Transverse colon (tissue), 4 donors: ENCODE results near the gene LDB2. TPM values are rescaled to one million over a fixed set of nuclear protein-coding genes. Genes with fewer than 3 reads are reported as not detected.

ENCODE experiments used
- DNase-seq: peaks from one replicate; pipeline ENCODE4 v3.0.0-alpha.2; 2019
- H3K27ac ChIP-seq, 4 donors: fragments of 200-600 bp; sonication (generic); 2 replicates each; pipeline ENCODE4 v1.5.1; 2016 to 2018; ENCODE audit warnings: inconsistent platforms in 4 of 4
- H3K27me3 ChIP-seq: fragments of 200-600 bp; sonication (generic); 2 replicates; pipeline ENCODE4 v1.5.1; 2017; ENCODE audit warnings: inconsistent platforms
- H3K36me3 ChIP-seq, 4 donors: fragments of 200-600 bp; sonication (generic); 2 replicates each; pipeline ENCODE4 v1.5.1; 2017 to 2019; ENCODE audit warnings: inconsistent platforms in 4 of 4
- H3K4me1 ChIP-seq, 4 donors: fragments of 200-600 bp; sonication (generic); 2 replicates each; pipeline ENCODE4 v1.5.1; 2017 to 2020; ENCODE audit warnings: inconsistent platforms in 4 of 4
- H3K4me3 ChIP-seq, 4 donors: fragments of 200-600 bp; sonication (generic); 1 replicate in 1 of 4; 2 replicates in 3 of 4; pipeline versions ENCODE4 v1.5.1 to v1.6.1; 2017 to 2019; ENCODE audit warnings: inconsistent platforms in 4 of 4
- H3K9me3 ChIP-seq, 2 donors: fragments of 200-600 bp; sonication (generic); 2 replicates each; pipeline ENCODE4 v1.5.1; 2017 to 2019; ENCODE audit warnings: inconsistent platforms in 2 of 2
- EP300 ChIP-seq: sonication (generic); formaldehyde crosslinking; IDR thresholded peaks from one replicate; pipeline ENCODE4 v1.6.1; 2017; ENCODE audit warnings: antibody characterized with exemption, low read depth
- POLR2A ChIP-seq: fragments of 450-650 bp; IDR thresholded peaks from one replicate; pipeline ENCODE4 v1.6.1; 2016; ENCODE audit warnings: antibody characterized with exemption, mild to moderate bottlenecking, moderate library complexity
- POLR2AphosphoS5 ChIP-seq, 3 donors: sonication (generic); formaldehyde crosslinking; IDR thresholded peaks; one replicate each; pipeline ENCODE4 v1.6.1; 2016; ENCODE audit warnings: antibody characterized with exemption in 3 of 3
- WGBS, 2 donors: methylation state at CpG; one replicate each; pipeline ENCODE4 v1.1.5; 2018; ENCODE audit warnings: low coverage in 1 of 2; 5-methylcytosine and 5-hydroxymethylcytosine counted together
- in situ Hi-C, 4 donors: fragments of 200-750 bp; cut with MboI; loops; one replicate each; pipeline versions ENCODE4 v1.15.0 to v1.15.1; 2017; ENCODE audit warnings: low sequenced_read_pairs in 3 of 4, low pct_ligation_motif_present in 1 of 4, low pct_unique_long_range_greater_than_20kb in 1 of 4
- intact Hi-C: fragments of 100-400 bp; cut with DNase I; formaldehyde crosslinking; loops from one replicate; pipeline ENCODE4 v1.15.1; 2023; ENCODE audit warnings: low total_unique reads
- total RNA-seq, 4 donors: library from RNA; depleted of rRNA; stranded (reverse); fragments of >200 nt; gene quantifications; one replicate each; pipeline ENCODE4 v1.1.0, GENCODE V29; 2016
- TF ChIP-seq, protein P1 (sequence below), 5 experiments: fragments of 200-600 bp in 3 of 5; fragments of 450-650 bp in 2 of 5; sonication (generic) in 3 of 5; IDR thresholded peaks; 1 replicate in 2 of 5; 2 replicates in 3 of 5; pipeline ENCODE4 v1.5.1; 2016 to 2017; ENCODE audit warnings: antibody characterized with exemption in 5 of 5, inconsistent platforms in 3 of 5, mild to moderate bottlenecking in 2 of 5, moderate library complexity in 1 of 5

LDB2 gene
- total RNA-seq, 4 donors from 2014 or later = 7.0 to 46.6 (median 8.9) TPM

DNA sequence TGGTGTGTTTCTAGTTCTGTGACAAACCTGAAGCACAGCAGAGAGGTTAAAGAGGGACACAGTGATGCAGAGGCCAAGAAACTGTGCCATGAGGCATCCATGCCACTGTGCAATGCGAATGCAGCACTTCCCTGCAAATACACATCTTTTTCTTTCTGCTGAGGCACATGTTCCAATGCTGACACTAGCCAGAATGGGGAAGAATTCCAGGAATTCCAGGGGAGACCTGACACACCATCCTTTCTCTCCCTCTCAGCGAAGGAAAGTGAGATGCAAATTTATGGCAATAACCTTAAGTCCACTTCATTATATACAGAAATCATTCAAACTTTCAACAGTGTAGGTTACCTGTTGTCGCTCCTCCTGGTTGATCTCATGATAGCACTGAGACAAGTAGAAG is 204.8 kb downstream of the LDB2 start:
- Histone ChIP-seq H3K9me3 (no peaks in the 10 kb centered on the region), H3K36me3 (no peaks in the 10 kb centered on the region), H3K27ac (no peak overlapping the region), H3K4me1 (peaks cover 0 to 10% (median 4%) of the 10 kb centered on the region in 4 donors), H3K4me3 (no peak overlapping the region), H3K27me3 (no peaks in the 10 kb centered on the region)
- intact Hi-C loops (no loop called here), in situ Hi-C loops (no loop called here)
- TF ChIP-seq EP300 = no peak
- no peak for TF ChIP-seq POLR2A
- TF ChIP-seq, protein P1, sequence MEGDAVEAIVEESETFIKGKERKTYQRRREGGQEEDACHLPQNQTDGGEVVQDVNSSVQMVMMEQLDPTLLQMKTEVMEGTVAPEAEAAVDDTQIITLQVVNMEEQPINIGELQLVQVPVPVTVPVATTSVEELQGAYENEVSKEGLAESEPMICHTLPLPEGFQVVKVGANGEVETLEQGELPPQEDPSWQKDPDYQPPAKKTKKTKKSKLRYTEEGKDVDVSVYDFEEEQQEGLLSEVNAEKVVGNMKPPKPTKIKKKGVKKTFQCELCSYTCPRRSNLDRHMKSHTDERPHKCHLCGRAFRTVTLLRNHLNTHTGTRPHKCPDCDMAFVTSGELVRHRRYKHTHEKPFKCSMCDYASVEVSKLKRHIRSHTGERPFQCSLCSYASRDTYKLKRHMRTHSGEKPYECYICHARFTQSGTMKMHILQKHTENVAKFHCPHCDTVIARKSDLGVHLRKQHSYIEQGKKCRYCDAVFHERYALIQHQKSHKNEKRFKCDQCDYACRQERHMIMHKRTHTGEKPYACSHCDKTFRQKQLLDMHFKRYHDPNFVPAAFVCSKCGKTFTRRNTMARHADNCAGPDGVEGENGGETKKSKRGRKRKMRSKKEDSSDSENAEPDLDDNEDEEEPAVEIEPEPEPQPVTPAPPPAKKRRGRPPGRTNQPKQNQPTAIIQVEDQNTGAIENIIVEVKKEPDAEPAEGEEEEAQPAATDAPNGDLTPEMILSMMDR (IDR thresholded peaks at IDR 0.05) = no peak
- no peak for TF ChIP-seq POLR2AphosphoS5 (IDR thresholded peaks at IDR 0.05)
- WGBS, 2 donors = 43 to 85% methylated on average over 1 to 3 of the region's 3 CpGs
- no peak for DNase-seq

DNA sequence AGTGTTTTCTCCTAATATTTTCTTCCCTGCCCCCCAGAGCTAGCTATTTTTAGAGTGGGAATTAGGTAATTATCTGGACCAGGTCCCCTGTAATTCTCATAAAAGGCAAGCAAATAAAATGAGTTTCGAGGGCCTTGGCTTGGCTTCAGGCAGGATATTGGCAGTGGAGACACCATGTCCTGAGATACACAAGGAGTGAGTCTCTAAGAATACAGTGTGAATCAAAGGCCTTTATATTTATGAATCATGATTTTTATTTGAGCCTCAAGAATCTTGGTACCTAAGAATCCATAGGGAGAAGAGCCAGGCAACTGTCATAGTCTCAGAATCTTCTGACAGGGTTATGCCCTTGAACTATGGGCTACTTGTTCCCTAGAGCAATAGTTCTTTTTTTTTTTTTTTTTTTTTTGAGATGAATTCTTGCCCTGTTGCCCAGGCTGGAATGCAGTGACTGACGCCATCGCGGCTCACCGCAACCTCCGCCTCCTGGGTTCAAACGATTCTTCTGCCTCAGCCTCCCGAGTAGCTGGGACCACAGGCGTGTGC is 205.4 kb downstream of the LDB2 start:
- in situ Hi-C loops = no loop called here
- Histone ChIP-seq H3K27ac (peak overlapping the region in 2 of 4 donors; percentile 7 to 34), H3K9me3 (no peaks in the 10 kb centered on the region), H3K27me3 (no peaks in the 10 kb centered on the region), H3K4me3 (no peak overlapping the region), H3K36me3 (no peaks in the 10 kb centered on the region), H3K4me1 (peaks cover 0 to 10% (median 4%) of the 10 kb centered on the region in 4 donors)
- TF ChIP-seq, protein P1 (IDR thresholded peaks at IDR 0.05) = no peak
- TF ChIP-seq EP300 = no peak
- peak in 1 of 3 donors; percentile 13 for TF ChIP-seq POLR2AphosphoS5 (IDR thresholded peaks at IDR 0.05)
- WGBS, 2 donors = 81% methylated on average over 8 to 9 of the region's 9 CpGs
- intact Hi-C loops = no loop called here
- peak; percentile 8 for DNase-seq

DNA sequence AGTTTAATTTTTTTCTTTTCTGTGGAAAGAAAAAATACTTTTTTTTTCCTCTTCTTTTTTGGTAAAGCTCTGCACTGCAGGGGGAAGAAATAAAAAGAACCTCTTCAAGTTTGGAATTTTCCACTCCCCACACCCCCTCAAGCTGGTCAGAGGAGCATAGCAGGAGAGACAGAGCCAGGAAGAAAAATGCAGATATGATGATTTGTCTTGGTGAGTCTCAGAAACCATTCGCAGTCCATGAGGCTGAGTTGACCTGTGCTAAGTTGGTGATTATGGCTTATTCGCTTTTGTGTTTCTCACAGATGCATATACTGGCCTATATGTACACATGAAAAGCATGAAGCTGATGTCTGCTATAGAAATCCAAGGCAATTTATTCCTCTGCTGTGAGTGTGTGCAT is 205.9 kb downstream of the LDB2 start:
- Histone ChIP-seq H3K36me3 (no peaks in the 10 kb centered on the region), H3K4me3 (no peak overlapping the region), H3K9me3 (no peaks in the 10 kb centered on the region), H3K27me3 (no peaks in the 10 kb centered on the region), H3K4me1 (peaks cover 0 to 10% (median 4%) of the 10 kb centered on the region in 4 donors), H3K27ac (peak overlapping the region in 2 of 4 donors; percentile 7 to 34)
- WGBS, 2 donors = 73% methylated on average over 2 of the region's 2 CpGs; no CpG with 5 or more reads in 1 of the 2 donors
- in situ Hi-C loops = no loop called here
- intact Hi-C loops = no loop called here
- TF ChIP-seq, protein P1 (IDR thresholded peaks at IDR 0.05) = no peak
- TF ChIP-seq POLR2AphosphoS5 (IDR thresholded peaks at IDR 0.05) (no peak), POLR2A (no peak), EP300 (no peak)
- no peak for DNase-seq

DNA sequence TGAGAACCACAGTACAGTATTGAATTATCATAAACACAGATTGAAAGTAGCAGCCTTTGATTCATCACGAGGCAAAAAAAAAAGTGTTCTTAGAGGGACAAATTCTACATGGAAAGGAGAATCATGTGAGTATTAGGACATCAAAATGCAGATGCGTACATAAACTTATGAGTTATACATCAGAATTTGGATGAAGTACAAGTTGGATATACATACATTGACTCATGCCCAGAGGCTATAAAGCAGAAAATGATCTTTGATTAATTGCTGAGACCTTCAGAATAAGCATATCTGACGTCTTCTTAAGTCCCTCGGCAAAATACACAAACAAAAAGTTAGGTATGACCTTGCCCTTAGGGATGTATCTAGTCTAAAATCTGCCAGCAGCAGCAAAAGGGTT is 206.4 kb downstream of the LDB2 start:
- H3K4me3 ChIP-seq = no peak overlapping the region
- no peak overlapping the region for H3K27ac ChIP-seq
- no peaks in the 10 kb centered on the region for H3K27me3 ChIP-seq
- WGBS, 2 donors = 51 to 57% methylated on average over 4 of the region's 4 CpGs
- H3K36me3 ChIP-seq = no peaks in the 10 kb centered on the region
- peaks cover 0 to 10% (median 4%) of the 10 kb centered on the region in 4 donors for H3K4me1 ChIP-seq
- TF ChIP-seq EP300 (no peak), POLR2AphosphoS5 (IDR thresholded peaks at IDR 0.05) (no peak), POLR2A (no peak)
- TF ChIP-seq, protein P1 (IDR thresholded peaks at IDR 0.05) = no peak
- in situ Hi-C loops = no loop called here
- no peaks in the 10 kb centered on the region for H3K9me3 ChIP-seq
- DNase-seq = no peak
- intact Hi-C loops = no loop called here
